ENCODE data around the gene STIM2.

The STIM2 gene

GRCh38 chr4:26858035-26858918, 2.4 kb upstream of the STIM2 start:
- H3K27ac ChIP-seq (ENCODE audit: low read depth, low read length): peak overlapping the region; percentile 4; the same call in 1 of the 2 replicates
- H3K9ac ChIP-seq (ENCODE audit: low read depth, low read length): peak overlapping the region; percentile 67
- peaks cover 11% of the 10 kb centered on the region for H3K27me3 ChIP-seq (ENCODE audit: insufficient read depth, low read length)
- peak overlapping the region; percentile 79 for H3K4me3 ChIP-seq (ENCODE audit: low read length)
- H3K4me1 ChIP-seq (ENCODE audit: insufficient read depth, low read length): peaks cover 39% of the 10 kb centered on the region
- no peaks in the 10 kb centered on the region for H3K9me3 ChIP-seq (ENCODE audit: insufficient read depth, low read depth, low read length)
- 17% methylated on average over 17 of the region's 17 CpGs for WGBS
- H3K36me3 ChIP-seq (ENCODE audit: insufficient read depth, low read length): no peaks in the 10 kb centered on the region

GRCh38 chr4:26858947-26859401, 1.7 kb upstream of the STIM2 start:
- WGBS: 95% methylated on average over 2 of the region's 3 CpGs
- Histone ChIP-seq H3K27me3 (ENCODE audit: insufficient read depth, low read length) (peaks cover 17% of the 10 kb centered on the region), H3K27ac (ENCODE audit: low read depth, low read length) (no peak overlapping the region), H3K4me1 (ENCODE audit: insufficient read depth, low read length) (peaks cover 45% of the 10 kb centered on the region), H3K4me3 (ENCODE audit: low read length) (peak overlapping the region; percentile 79), H3K9me3 (ENCODE audit: insufficient read depth, low read depth, low read length) (no peaks in the 10 kb centered on the region), H3K36me3 (ENCODE audit: insufficient read depth, low read length) (no peaks in the 10 kb centered on the region), H3K9ac (ENCODE audit: low read depth, low read length) (no peak overlapping the region)

- Histone ChIP-seq H3K36me3 (ENCODE audit: insufficient read depth, low read length) (no peaks in the 10 kb centered on the region), H3K27me3 (ENCODE audit: insufficient read depth, low read length) (peaks cover 17% of the 10 kb centered on the region), H3K27ac (ENCODE audit: low read depth, low read length) (no peak overlapping the region; the same call in 1 of the 2 replicates), H3K4me3 (ENCODE audit: low read length) (peak overlapping the region; percentile 74), H3K4me1 (ENCODE audit: insufficient read depth, low read length) (peaks cover 52% of the 10 kb centered on the region), H3K9me3 (ENCODE audit: insufficient read depth, low read depth, low read length) (no peaks in the 10 kb centered on the region), H3K9ac (ENCODE audit: low read depth, low read length) (peak overlapping the region; percentile 69)
- WGBS: 53% methylated on average over 5 of the region's 5 CpGs
Measured at GRCh38 chr4:26859762-26860156, 882 bp upstream of the STIM2 start.

GRCh38 chr4:26860922-26861433, 337 bp downstream of the STIM2 start:
- under 1% methylated on average over 70 of the region's 70 CpGs for WGBS
- Histone ChIP-seq H3K36me3 (ENCODE audit: insufficient read depth, low read length) (no peaks in the 10 kb centered on the region), H3K27ac (ENCODE audit: low read depth, low read length) (peak overlapping the region; percentile 64; the same call in 1 of the 2 replicates), H3K27me3 (ENCODE audit: insufficient read depth, low read length) (peaks cover 17% of the 10 kb centered on the region), H3K9me3 (ENCODE audit: insufficient read depth, low read depth, low read length) (no peaks in the 10 kb centered on the region), H3K4me1 (ENCODE audit: insufficient read depth, low read length) (peaks cover 57% of the 10 kb centered on the region), H3K4me3 (ENCODE audit: low read length) (peak overlapping the region; percentile 74), H3K9ac (ENCODE audit: low read depth, low read length) (peak overlapping the region; percentile 75)

GRCh38 chr4:26861434-26862186, 969 bp downstream of the STIM2 start:
- peak overlapping the region; percentile 75 for H3K9ac ChIP-seq (ENCODE audit: low read depth, low read length)
- H3K4me1 ChIP-seq (ENCODE audit: insufficient read depth, low read length): peaks cover 63% of the 10 kb centered on the region
- no peaks in the 10 kb centered on the region for H3K9me3 ChIP-seq (ENCODE audit: insufficient read depth, low read depth, low read length)
- H3K4me3 ChIP-seq (ENCODE audit: low read length): peak overlapping the region; percentile 74
- no peaks in the 10 kb centered on the region for H3K36me3 ChIP-seq (ENCODE audit: insufficient read depth, low read length)
- under 1% methylated on average over 36 of the region's 36 CpGs for WGBS
- H3K27me3 ChIP-seq (ENCODE audit: insufficient read depth, low read length): peaks cover 17% of the 10 kb centered on the region
- peak overlapping the region; percentile 64; the same call in 1 of the 2 replicates for H3K27ac ChIP-seq (ENCODE audit: low read depth, low read length)

- Histone ChIP-seq H3K4me3 (ENCODE audit: low read length) (peak overlapping the region; percentile 74), H3K4me1 (ENCODE audit: insufficient read depth, low read length) (peaks cover 65% of the 10 kb centered on the region), H3K36me3 (ENCODE audit: insufficient read depth, low read length) (no peaks in the 10 kb centered on the region), H3K27me3 (ENCODE audit: insufficient read depth, low read length) (peaks cover 17% of the 10 kb centered on the region), H3K9ac (ENCODE audit: low read depth, low read length) (no peak overlapping the region), H3K9me3 (ENCODE audit: insufficient read depth, low read depth, low read length) (no peaks in the 10 kb centered on the region), H3K27ac (ENCODE audit: low read depth, low read length) (no peak overlapping the region)
- 19% methylated on average over 3 of the region's 3 CpGs for WGBS
Measured at GRCh38 chr4:26862381-26862915, 1.8 kb downstream of the STIM2 start.

GRCh38 chr4:26863512-26863911, 2.9 kb downstream of the STIM2 start:
- no peaks in the 10 kb centered on the region for H3K36me3 ChIP-seq (ENCODE audit: insufficient read depth, low read length)

GRCh38 chr4:26864899-26865298, 4.3 kb downstream of the STIM2 start:
- Histone ChIP-seq H3K9ac (ENCODE audit: low read depth, low read length) (no peak overlapping the region), H3K4me1 (ENCODE audit: insufficient read depth, low read length) (peaks cover 47% of the 10 kb centered on the region)

More at GRCh38 chr4:26863512-26863911, 2.9 kb downstream of the STIM2 start:
- Histone ChIP-seq H3K9ac (ENCODE audit: low read depth, low read length) (no peak overlapping the region), H3K27me3 (ENCODE audit: insufficient read depth, low read length) (peaks cover 17% of the 10 kb centered on the region), H3K27ac (ENCODE audit: low read depth, low read length) (no peak overlapping the region), H3K4me1 (ENCODE audit: insufficient read depth, low read length) (peaks cover 59% of the 10 kb centered on the region), H3K4me3 (ENCODE audit: low read length) (no peak overlapping the region), H3K9me3 (ENCODE audit: insufficient read depth, low read depth, low read length) (no peaks in the 10 kb centered on the region)
- WGBS: 88% methylated on average over 5 of the region's 5 CpGs

GRCh38 chr4:26866203-26866602, 5.6 kb downstream of the STIM2 start:
- Histone ChIP-seq H3K27ac (ENCODE audit: low read depth, low read length) (no peak overlapping the region), H3K27me3 (ENCODE audit: insufficient read depth, low read length) (peaks cover 17% of the 10 kb centered on the region), H3K4me3 (ENCODE audit: low read length) (no peak overlapping the region), H3K36me3 (ENCODE audit: insufficient read depth, low read length) (no peaks in the 10 kb centered on the region), H3K9me3 (ENCODE audit: insufficient read depth, low read depth, low read length) (no peaks in the 10 kb centered on the region), H3K4me1 (ENCODE audit: insufficient read depth, low read length) (peaks cover 45% of the 10 kb centered on the region), H3K9ac (ENCODE audit: low read depth, low read length) (no peak overlapping the region)
- 48% methylated on average over 1 of the region's 1 CpG for WGBS

More at GRCh38 chr4:26864899-26865298, 4.3 kb downstream of the STIM2 start:
- 86% methylated on average over 3 of the region's 3 CpGs for WGBS
- peaks cover 17% of the 10 kb centered on the region for H3K27me3 ChIP-seq (ENCODE audit: insufficient read depth, low read length)
- no peak overlapping the region for H3K27ac ChIP-seq (ENCODE audit: low read depth, low read length)
- no peaks in the 10 kb centered on the region for H3K36me3 ChIP-seq (ENCODE audit: insufficient read depth, low read length)
- no peak overlapping the region for H3K4me3 ChIP-seq (ENCODE audit: low read length)
- no peaks in the 10 kb centered on the region for H3K9me3 ChIP-seq (ENCODE audit: insufficient read depth, low read depth, low read length)

- WGBS: 84% methylated on average over 2 of the region's 2 CpGs
- Histone ChIP-seq H3K4me1 (ENCODE audit: insufficient read depth, low read length) (peaks cover 44% of the 10 kb centered on the region), H3K27me3 (ENCODE audit: insufficient read depth, low read length) (peaks cover 17% of the 10 kb centered on the region), H3K36me3 (ENCODE audit: insufficient read depth, low read length) (no peaks in the 10 kb centered on the region), H3K9ac (ENCODE audit: low read depth, low read length) (no peak overlapping the region), H3K4me3 (ENCODE audit: low read length) (no peak overlapping the region), H3K27ac (ENCODE audit: low read depth, low read length) (no peak overlapping the region), H3K9me3 (ENCODE audit: insufficient read depth, low read depth, low read length) (no peaks in the 10 kb centered on the region)
Measured at GRCh38 chr4:26866781-26867180, 6.1 kb downstream of the STIM2 start.

All from HUES64 (cell line).